ENCODE measurements around the gene ZBTB46. TPM values are rescaled to one million over a fixed set of nuclear protein-coding genes. Genes with fewer than 3 reads are reported as not detected.
A peak's percentile ranks its signal among the peaks of the same experiment; 100 is the strongest.
"Not testable (repeated sequence)": the region's sequence is repeated elsewhere in the genome, so short reads cannot be mapped to it uniquely, and the experiment has no call there.

Gene ZBTB46
- total and polyA plus RNA-seq, 9 donors: 14.2 to 20.9 (median 18.9) TPM

DNA sequence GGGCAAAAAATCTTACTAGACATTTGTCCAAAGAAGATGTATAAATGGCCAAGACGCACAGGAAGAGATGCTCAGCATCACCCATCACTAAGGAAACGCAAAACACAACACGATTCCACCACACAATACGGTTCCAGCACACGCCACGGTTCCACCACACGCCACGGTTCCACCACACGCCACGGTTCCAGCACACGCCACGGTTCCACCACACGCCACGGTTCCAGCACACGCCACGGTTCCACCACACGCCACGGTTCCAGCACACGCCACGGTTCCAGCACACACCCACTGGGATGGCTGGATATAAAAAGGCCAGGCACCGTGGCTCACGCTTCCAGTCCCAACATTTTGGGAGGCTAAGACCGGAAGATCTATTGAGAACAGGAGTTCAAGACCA is 54.2 kb downstream of the ZBTB46 start:
- H3K36me3 ChIP-seq (ENCODE audit: control insufficient read depth, insufficient read depth, low read length): peaks cover 15% of the 10 kb centered on the region
- 93% methylated on average over 19 of the region's 23 CpGs for WGBS (ENCODE audit: insufficient coverage)
- not testable (repeated sequence) for H3K4me3 ChIP-seq (ENCODE audit: low read length); DNase-seq; H3K9me3 ChIP-seq (replicated peaks; ENCODE audit: control insufficient read depth, low read depth, low read length); H3K27me3 ChIP-seq (ENCODE audit: control insufficient read depth, insufficient read depth, low read length); H3K27ac ChIP-seq (ENCODE audit: low read length)
- H3K4me1 ChIP-seq (ENCODE audit: control insufficient read depth, insufficient read depth, low read length): peaks cover 21% of the 10 kb centered on the region

DNA sequence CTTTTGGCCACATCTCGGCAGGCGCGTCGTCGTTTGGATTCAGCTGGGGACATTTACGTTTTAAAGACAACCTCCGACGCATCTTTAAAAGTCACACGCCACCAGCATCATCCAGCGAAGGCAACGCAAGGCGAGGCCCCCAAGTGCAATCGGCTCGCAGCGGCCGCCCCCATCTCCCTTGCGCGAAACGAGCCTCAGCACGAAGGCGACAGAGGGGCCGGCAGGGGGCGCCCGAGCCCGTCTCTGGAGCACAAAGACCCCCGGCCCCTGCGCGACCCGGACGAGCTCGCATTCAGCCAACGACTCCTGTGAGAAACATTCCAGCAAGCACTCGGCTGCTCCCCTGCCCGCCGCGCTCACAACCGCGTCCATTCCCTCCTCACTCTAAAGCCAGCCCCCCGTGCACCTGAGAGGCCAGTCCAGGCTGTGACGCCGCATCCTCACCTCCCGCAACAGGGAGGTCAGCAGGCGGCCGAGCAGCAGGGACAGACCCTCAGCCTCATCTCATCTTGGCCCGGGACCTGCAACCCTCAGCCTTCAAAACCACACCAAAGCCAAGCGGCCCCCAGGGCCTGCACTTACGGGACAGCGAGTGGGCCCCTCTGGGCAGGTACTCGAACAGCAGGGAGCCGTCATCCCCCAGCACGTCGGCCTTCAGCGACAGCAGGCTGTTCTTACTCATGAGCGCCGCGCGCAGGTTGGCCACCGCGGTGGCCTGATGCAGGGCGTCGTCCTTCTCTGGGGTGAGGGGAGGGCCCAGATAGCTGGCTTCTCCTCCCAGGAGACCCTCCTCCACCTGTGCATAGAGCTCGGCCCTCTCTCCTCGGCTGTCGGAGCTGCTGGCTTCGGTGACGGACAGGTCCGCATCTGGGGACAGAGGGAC is 55.7 kb downstream of the ZBTB46 start:
- Histone ChIP-seq H3K27ac (ENCODE audit: low read length) (peak overlapping the region; percentile 7), H3K36me3 (ENCODE audit: control insufficient read depth, insufficient read depth, low read length) (peaks cover 28% of the 10 kb centered on the region), H3K4me1 (ENCODE audit: control insufficient read depth, insufficient read depth, low read length) (peaks cover 21% of the 10 kb centered on the region), H3K4me3 (ENCODE audit: low read length) (peak overlapping the region; percentile 27), H3K9me3 (replicated peaks; ENCODE audit: control insufficient read depth, low read depth, low read length) (no peaks in the 10 kb centered on the region), H3K27me3 (ENCODE audit: control insufficient read depth, insufficient read depth, low read length) (no peaks in the 10 kb centered on the region)
- peak; percentile 78 for DNase-seq
- 21% methylated on average over 58 of the region's 67 CpGs for WGBS (ENCODE audit: insufficient coverage)

DNA sequence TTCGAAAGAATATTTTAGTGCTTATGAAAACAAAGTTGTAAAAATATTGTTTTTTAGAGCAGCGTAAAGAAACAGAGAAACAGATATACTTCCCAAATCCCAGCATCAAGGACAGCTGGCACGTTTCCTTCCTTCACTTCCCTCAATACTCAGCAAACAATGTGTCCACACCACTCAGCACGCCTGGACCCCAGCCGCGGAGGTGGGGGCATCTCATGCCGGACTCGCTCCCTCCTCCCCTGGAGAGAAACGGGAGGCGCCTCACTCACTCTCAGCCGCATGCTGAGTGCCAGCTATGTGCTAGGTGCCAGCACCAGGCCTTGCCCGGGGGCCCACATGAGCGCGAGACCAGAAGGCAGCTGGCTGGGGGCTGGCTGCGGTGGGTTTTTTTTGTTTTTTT is 56.8 kb downstream of the ZBTB46 start:
- peaks cover 21% of the 10 kb centered on the region for H3K4me1 ChIP-seq (ENCODE audit: control insufficient read depth, insufficient read depth, low read length)
- WGBS (ENCODE audit: insufficient coverage): 64% methylated on average over 7 of the region's 15 CpGs
- DNase-seq: peak; percentile 40
- no peaks in the 10 kb centered on the region for H3K9me3 ChIP-seq (replicated peaks; ENCODE audit: control insufficient read depth, low read depth, low read length)
- no peak overlapping the region for H3K4me3 ChIP-seq (ENCODE audit: low read length)
- peaks cover 35% of the 10 kb centered on the region for H3K36me3 ChIP-seq (ENCODE audit: control insufficient read depth, insufficient read depth, low read length)
- no peaks in the 10 kb centered on the region for H3K27me3 ChIP-seq (ENCODE audit: control insufficient read depth, insufficient read depth, low read length)
- no peak overlapping the region for H3K27ac ChIP-seq (ENCODE audit: low read length)

DNA sequence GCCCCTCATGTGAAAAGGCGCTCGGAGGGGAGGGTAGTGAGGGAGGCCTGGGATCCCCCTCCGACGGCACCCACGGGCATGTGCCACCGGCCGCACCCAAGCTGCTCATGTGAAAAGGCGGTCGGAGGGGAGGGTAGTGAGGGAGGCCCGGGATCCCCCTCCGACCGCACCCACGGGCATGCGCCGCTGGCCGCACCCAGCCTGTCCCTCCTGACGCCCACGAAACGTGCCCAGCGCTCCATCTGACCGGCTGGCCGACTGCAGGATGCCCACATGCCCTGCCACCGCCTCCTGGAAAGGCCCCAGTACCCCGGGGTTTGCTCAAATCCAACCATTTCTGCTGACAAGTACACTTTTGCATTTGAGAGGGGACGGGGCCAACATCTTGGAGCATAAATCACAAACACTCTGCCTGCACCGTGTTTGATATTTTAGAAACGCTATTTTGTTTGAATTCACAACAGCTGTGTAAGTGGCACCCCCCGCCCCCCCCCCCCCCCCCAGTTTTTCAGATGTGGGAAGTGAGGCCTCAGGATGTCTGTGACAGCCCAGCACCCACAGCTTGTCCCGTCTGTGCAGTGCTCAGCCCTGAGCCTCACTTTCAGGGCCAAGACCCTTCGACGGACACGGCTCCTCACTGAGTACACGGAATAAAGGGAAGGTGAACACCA is 57.4 kb downstream of the ZBTB46 start:
- 88% methylated on average over 22 of the region's 33 CpGs for WGBS (ENCODE audit: insufficient coverage)

DNA sequence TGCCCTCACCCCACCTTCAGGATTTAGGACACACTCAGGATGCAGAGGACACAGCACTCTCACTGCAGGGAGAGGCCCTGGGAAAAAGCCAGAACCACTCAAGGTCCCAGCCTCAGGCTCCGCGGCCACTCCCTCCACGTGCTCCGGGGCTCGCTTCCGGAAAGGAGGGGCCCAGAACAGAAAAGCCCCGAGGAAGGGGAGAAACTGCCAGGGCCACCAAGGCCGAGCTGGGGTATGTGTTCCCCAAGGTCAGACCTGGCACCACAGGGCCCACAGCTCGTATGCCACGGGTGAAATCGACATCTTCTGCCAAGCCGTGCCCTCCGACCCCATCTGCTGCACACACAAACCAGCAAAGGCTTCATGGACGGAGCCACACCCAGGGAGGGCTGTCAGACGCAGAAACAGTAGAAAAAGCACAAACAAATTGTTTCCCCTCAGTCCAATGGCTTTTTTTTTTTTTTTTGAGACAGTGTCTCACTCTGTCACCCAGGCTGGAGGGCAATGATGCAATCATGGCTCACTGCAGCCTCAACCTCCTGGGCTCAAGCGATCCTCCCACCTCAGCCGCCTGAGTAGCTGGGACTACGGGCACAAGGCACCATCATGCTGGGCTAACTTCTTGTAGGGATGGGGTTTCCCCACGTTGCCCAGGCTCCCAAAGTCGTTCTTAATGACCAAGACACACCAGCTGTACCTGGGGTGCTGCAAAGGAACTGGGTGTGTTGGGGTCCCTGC is 58.1 kb downstream of the ZBTB46 start:
- H3K4me1 ChIP-seq (ENCODE audit: control insufficient read depth, insufficient read depth, low read length): peaks cover 21% of the 10 kb centered on the region
- no peak overlapping the region for H3K4me3 ChIP-seq (ENCODE audit: low read length)
- 81% methylated on average over 13 of the region's 20 CpGs for WGBS (ENCODE audit: insufficient coverage)
- no peaks in the 10 kb centered on the region for H3K9me3 ChIP-seq (replicated peaks; ENCODE audit: control insufficient read depth, low read depth, low read length)
- no peak for DNase-seq
- no peak overlapping the region for H3K27ac ChIP-seq (ENCODE audit: low read length)
- H3K36me3 ChIP-seq (ENCODE audit: control insufficient read depth, insufficient read depth, low read length): peaks cover 48% of the 10 kb centered on the region
- H3K27me3 ChIP-seq (ENCODE audit: control insufficient read depth, insufficient read depth, low read length): no peaks in the 10 kb centered on the region

More for the DNA sequence above, 57.4 kb downstream of the ZBTB46 start:
- no peak for DNase-seq
- Histone ChIP-seq H3K4me3 (ENCODE audit: low read length) (no peak overlapping the region), H3K4me1 (ENCODE audit: control insufficient read depth, insufficient read depth, low read length) (peaks cover 21% of the 10 kb centered on the region), H3K36me3 (ENCODE audit: control insufficient read depth, insufficient read depth, low read length) (peaks cover 41% of the 10 kb centered on the region), H3K27me3 (ENCODE audit: control insufficient read depth, insufficient read depth, low read length) (no peaks in the 10 kb centered on the region), H3K9me3 (replicated peaks; ENCODE audit: control insufficient read depth, low read depth, low read length) (no peaks in the 10 kb centered on the region), H3K27ac (ENCODE audit: low read length) (no peak overlapping the region)

DNA sequence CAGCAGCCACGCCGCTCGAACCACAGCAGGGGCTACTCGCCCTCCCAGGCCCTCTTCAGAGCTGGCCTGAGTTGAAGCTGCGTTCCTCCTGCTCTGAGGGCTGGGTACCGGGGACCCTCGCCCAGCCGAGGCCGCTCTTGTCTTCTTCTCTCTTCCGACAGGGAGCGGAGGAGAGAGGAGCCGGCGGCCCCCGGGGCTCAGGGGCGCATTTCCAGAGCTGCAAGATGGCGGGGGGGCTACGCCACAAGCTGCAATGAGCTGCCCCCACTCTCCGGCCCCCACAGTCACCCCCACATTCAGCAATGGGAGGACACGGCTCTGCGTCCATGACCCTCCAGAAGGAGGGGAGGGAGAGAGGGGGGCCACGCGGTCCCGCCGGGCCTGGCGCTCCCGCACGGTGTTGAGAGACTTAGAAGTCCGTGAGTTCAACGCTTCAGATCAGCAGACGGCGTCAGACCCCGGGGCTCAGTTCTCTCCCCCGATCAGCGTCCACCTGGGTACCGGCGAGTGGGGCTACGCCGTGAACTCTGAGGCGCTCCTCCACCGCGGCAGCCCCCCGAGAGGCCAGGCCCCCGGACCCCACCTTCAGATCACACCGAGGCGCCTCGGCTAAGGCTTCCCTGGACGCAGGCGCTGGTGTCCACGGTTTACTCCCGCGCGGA is 59.9 kb downstream of the ZBTB46 start:
- Histone ChIP-seq H3K9me3 (replicated peaks; ENCODE audit: control insufficient read depth, low read depth, low read length) (no peaks in the 10 kb centered on the region), H3K36me3 (ENCODE audit: control insufficient read depth, insufficient read depth, low read length) (peaks cover 54% of the 10 kb centered on the region), H3K27ac (ENCODE audit: low read length) (no peak overlapping the region), H3K4me1 (ENCODE audit: control insufficient read depth, insufficient read depth, low read length) (peaks cover 36% of the 10 kb centered on the region), H3K4me3 (ENCODE audit: low read length) (no peak overlapping the region), H3K27me3 (ENCODE audit: control insufficient read depth, insufficient read depth, low read length) (no peaks in the 10 kb centered on the region)
- 93% methylated on average over 40 of the region's 52 CpGs for WGBS (ENCODE audit: insufficient coverage)
- no peak for DNase-seq

DNA sequence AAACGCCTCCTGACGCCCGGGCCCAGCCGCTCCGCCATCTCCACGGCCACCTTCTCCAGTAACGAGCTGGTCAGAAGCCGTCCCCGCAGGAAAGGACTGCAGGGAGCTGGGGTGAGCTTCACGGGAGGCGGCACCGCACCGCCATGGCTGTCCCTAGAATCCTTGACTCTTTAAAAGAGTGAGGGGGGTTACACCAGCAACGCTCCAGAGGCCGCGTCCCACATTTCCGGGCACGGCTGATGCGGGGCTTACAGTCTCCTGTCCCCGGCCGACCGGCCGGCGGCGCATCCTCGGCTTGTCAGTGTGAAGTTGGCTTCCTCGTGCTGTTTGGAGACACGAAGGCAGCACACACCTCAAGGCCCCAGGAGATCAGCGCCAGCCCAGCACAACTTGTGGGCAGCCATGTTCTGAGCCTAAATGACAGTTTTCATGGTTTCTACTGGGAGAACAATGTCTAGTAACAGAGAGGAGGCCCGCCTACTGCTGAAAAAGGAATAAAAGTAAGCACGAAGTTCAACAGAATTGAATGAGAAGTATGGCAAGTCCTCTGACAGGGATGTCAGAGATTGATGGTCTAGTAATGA is 61.1 kb downstream of the ZBTB46 start:
- no peaks in the 10 kb centered on the region for H3K27me3 ChIP-seq (ENCODE audit: control insufficient read depth, insufficient read depth, low read length)
- peaks cover 52% of the 10 kb centered on the region for H3K36me3 ChIP-seq (ENCODE audit: control insufficient read depth, insufficient read depth, low read length)
- DNase-seq: no peak
- 91% methylated on average over 29 of the region's 31 CpGs for WGBS (ENCODE audit: insufficient coverage)
- no peaks in the 10 kb centered on the region for H3K9me3 ChIP-seq (replicated peaks; ENCODE audit: control insufficient read depth, low read depth, low read length)
- no peak overlapping the region for H3K27ac ChIP-seq (ENCODE audit: low read length)
- peaks cover 27% of the 10 kb centered on the region for H3K4me1 ChIP-seq (ENCODE audit: control insufficient read depth, insufficient read depth, low read length)
- H3K4me3 ChIP-seq (ENCODE audit: low read length): no peak overlapping the region

DNA sequence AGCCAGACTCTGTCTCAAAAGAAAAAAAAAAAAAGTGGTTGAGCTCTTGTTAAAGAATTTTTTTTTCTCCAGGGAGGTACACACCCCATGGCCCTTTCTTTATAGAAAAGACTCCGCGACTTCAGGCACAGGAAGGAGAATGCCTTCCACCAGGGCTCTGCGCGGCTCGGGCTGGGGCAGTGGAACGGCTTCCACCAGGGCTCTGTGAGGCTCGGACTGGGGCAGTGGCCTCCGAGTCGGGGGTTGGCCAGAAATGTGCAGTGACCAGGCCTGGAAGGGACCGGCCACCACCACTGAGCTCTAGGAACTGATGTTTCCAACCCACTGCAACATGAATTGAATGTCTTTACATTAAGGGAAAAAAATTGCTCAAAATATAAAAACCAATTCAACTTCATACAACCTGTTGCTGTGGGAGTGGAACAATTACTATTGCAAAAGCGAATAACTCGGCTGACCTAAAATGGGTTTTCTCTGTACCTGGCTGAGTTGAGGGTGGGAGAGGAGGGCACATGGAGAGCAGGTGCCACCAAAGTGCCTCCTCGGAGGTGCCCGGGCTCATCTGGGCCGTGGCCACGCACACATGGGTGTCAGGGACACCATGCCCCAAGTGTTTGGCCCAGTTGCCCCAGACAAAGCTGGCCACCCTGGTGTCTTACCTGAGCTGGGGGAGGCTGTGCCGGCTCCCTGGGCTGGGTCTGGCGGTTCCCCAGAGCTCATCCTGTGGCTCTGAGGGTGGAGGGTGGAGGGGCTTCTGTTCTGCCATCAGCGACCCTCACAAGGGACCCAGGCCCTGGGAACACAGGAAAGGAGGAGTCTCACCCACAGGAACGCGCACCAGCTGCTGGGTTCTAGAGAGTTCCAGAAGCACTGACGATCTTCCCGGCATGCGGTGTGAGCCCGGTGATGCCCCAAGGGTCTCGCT is 62.2 kb downstream of the ZBTB46 start:
- Histone ChIP-seq H3K4me1 (ENCODE audit: control insufficient read depth, insufficient read depth, low read length) (peaks cover 21% of the 10 kb centered on the region), H3K9me3 (replicated peaks; ENCODE audit: control insufficient read depth, low read depth, low read length) (no peaks in the 10 kb centered on the region), H3K4me3 (ENCODE audit: low read length) (no peak overlapping the region), H3K27ac (ENCODE audit: low read length) (no peak overlapping the region), H3K36me3 (ENCODE audit: control insufficient read depth, insufficient read depth, low read length) (peaks cover 55% of the 10 kb centered on the region), H3K27me3 (ENCODE audit: control insufficient read depth, insufficient read depth, low read length) (no peaks in the 10 kb centered on the region)
- WGBS (ENCODE audit: insufficient coverage): 92% methylated on average over 23 of the region's 26 CpGs
- no peak for DNase-seq

DNA sequence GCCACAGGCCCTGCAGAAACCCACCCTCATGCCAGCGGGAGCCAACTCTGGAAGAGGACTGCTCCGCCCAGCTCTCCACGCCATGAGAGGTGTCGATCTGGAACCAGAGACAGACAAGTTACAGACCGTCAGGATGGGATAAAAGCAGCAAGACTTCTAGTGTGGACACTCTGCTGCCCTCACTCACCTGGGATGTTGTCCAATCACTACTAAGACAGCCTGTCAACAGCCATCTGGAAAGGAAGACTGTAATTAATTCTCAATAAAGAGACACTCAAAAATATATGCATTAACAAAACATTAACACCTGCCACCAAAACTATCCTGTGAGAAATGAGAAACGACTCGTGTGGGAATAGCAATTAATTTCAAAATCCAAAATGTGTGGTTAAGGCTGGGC is 63.2 kb downstream of the ZBTB46 start:
- Histone ChIP-seq H3K9me3 (replicated peaks; ENCODE audit: control insufficient read depth, low read depth, low read length) (no peaks in the 10 kb centered on the region), H3K4me1 (ENCODE audit: control insufficient read depth, insufficient read depth, low read length) (peaks cover 18% of the 10 kb centered on the region), H3K36me3 (ENCODE audit: control insufficient read depth, insufficient read depth, low read length) (peaks cover 59% of the 10 kb centered on the region), H3K27me3 (ENCODE audit: control insufficient read depth, insufficient read depth, low read length) (no peaks in the 10 kb centered on the region), H3K27ac (ENCODE audit: low read length) (no peak overlapping the region), H3K4me3 (ENCODE audit: low read length) (no peak overlapping the region)
- DNase-seq: no peak
- 71% methylated on average over 5 of the region's 7 CpGs for WGBS (ENCODE audit: insufficient coverage)
